Central memory CD8-positive, alpha-beta T cell (primary cell): ENCODE measurements around the gene NUP210L.

Source experiments
- ATAC-seq: fragments of 150-1000 bp; cut with Tn5 transposase; replicated peaks from 2 replicates; pipeline ENCODE4 v1.10.0; 2022; ENCODE audit warnings: mild to moderate bottlenecking, moderate FRiP score, moderate number of reproducible peaks; ENCODE audit not compliant: poor library complexity, severe bottlenecking; ENCODE audit errors: extremely low read depth
- DNase-seq, 2 donors: peaks; one replicate each; pipeline ENCODE4 v3.0.0; 2021; ENCODE audit warnings: low spot score in 2 of 2
- H3K27ac Mint-ChIP-seq: one replicate; pipeline ENCODE4 v1.8.0; 2022; ENCODE audit warnings: low read depth, mild to moderate bottlenecking, moderate library complexity, mixed read lengths
- H3K27me3 Mint-ChIP-seq: one replicate; pipeline ENCODE4 v1.8.0; 2022; ENCODE audit warnings: mixed read lengths
- H3K36me3 Mint-ChIP-seq: one replicate; pipeline ENCODE4 v1.8.0; 2022; ENCODE audit warnings: mild to moderate bottlenecking, moderate library complexity, mixed read lengths; ENCODE audit not compliant: insufficient read depth
- H3K4me1 Mint-ChIP-seq: one replicate; pipeline ENCODE4 v1.8.0; 2022; ENCODE audit warnings: mixed read lengths
- H3K4me3 Mint-ChIP-seq: one replicate; pipeline ENCODE4 v1.8.0; 2022; ENCODE audit warnings: mild to moderate bottlenecking, moderate library complexity, mixed read lengths
- H3K9me3 Mint-ChIP-seq: one replicate; pipeline ENCODE4 v1.8.0; 2022; ENCODE audit warnings: mixed read lengths

The NUP210L gene

DNA sequence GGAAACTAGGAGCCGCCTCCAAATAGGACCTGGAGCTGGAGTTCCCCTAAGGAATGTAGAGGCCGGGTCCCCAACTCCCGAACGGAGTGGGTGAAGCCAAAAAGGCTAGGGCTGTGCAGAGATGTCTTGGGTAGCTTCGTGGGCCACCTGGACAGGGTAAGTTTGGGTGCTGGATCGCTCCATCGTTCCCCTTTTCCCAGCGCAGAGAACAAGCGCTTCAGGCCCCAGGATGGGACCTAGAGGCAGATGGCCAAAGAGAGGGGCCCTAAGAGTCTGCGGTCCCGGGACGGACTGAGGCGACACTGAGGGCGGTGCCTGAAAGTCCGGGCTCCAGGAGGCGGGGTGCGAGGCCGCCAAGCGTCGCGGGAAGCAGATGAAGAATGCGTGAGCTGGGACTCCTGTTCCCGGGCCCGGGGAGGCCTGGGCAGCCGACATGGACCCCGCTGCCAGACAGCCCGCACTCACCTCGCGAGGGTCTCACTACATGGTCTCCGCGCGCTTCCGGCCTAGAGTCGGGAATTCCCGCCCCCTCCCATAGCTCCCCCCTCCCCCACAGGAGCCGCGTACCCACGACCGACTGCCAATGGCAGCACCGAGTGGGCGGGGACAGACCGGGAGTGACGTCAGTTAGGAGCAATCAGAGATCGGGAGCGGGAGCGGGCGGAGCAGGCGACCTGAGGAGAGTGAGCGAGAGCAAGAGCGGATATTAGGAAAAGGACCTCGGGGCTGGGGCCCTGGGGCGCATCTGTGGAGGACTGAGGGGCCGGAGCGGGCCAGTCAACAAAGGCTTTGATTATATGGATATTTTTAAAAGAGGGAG, 191.6 kb downstream of the NUP210L start, which contains the start of gene SLC39A1:
Gene SLC39A1 (minus strand): TSS at position 508 of the 820 bp plus-strand sequence. CDS start 822 bp downstream, outside the sequence.
- Mint-ChIP-seq H3K27me3 (no peaks in the 10 kb centered on the region), H3K9me3 (no peaks in the 10 kb centered on the region), H3K36me3 (peaks cover 13% of the 10 kb centered on the region), H3K4me3 (peak within 1 kb of the TSS; percentile 85), H3K4me1 (peaks cover 63% of the 10 kb centered on the region), H3K27ac (peak within 1 kb of the TSS; percentile 93)
- DNase-seq (peak; percentile 83 to 87), ATAC-seq (peak; percentile 29)

DNA sequence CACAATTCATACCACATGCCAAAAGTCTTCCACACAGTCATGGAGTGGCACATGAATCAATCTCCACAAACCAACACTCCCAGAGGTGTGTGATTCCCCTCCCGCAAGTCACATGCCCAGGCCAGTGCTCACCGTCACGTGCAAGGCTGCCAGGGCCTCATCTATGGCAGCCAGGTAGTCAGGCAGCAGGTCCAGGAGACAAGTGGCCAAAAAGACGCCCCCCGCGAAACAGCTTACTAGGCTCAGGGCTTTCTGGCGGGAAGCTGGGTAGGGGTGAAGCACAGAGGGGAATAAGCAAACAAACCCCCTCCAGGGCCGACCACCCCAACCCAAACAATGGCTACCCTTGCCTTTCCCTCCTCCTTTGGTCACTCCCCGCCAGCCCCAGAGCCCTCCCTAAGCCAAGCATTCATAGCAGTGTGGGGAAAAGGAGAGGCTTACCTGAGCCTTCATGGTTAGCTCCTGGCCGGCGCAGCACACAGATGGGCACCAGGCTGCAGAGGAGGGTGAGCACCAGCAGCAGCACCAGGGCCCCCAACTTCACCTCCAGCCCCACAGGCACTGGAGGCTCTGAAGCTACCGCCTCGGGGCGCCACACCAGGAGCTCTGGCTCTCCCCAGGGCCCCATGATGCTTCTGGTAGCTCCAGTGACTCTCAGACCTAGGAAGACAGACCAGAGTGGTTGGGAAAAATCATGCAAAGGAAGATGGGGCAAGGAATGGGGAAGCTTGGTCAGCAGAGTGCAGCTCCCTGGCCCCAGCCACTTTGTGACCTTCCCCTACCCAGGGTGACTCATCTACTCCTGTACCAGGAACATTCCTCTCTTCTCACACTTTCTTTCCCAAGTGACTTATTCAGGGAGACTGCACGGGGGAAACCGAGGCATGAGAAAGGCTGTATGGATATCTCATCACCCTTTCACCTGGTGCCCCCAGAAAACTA, 192.5 kb downstream of the NUP210L start:
- no peaks in the 10 kb centered on the region for H3K9me3 Mint-ChIP-seq
- no peak for ATAC-seq
- peak overlapping the region; percentile 93 for H3K27ac Mint-ChIP-seq
- H3K4me1 Mint-ChIP-seq: peaks cover 61% of the 10 kb centered on the region
- H3K36me3 Mint-ChIP-seq: peaks cover 9% of the 10 kb centered on the region
- DNase-seq: no peak
- H3K4me3 Mint-ChIP-seq: peak overlapping the region; percentile 85
- H3K27me3 Mint-ChIP-seq: no peaks in the 10 kb centered on the region

DNA sequence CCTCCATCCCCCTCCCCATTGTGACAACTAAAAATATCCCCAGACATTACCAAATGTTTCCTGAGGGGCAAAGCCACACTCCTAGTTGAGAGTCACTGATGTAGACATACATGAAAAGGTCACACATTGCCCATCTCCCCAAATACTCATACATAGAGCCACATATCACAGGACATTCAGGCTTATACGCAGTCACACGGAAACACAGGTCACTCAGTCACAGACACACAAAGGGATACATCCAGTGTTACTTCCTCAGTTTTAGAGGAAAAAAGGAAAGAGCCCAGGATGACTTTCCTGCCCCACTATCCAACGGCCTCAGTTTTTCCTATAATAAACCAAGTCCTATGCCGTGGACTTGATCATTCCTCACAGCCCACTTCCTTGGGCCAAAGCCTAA, 193.5 kb downstream of the NUP210L start:
- ATAC-seq (no peak), DNase-seq (no peak)
- H3K27ac Mint-ChIP-seq: no peak overlapping the region
- H3K36me3 Mint-ChIP-seq: peaks cover 8% of the 10 kb centered on the region
- H3K27me3 Mint-ChIP-seq: no peaks in the 10 kb centered on the region
- peak overlapping the region; percentile 6 for H3K4me3 Mint-ChIP-seq
- H3K4me1 Mint-ChIP-seq: peaks cover 62% of the 10 kb centered on the region
- no peaks in the 10 kb centered on the region for H3K9me3 Mint-ChIP-seq

DNA sequence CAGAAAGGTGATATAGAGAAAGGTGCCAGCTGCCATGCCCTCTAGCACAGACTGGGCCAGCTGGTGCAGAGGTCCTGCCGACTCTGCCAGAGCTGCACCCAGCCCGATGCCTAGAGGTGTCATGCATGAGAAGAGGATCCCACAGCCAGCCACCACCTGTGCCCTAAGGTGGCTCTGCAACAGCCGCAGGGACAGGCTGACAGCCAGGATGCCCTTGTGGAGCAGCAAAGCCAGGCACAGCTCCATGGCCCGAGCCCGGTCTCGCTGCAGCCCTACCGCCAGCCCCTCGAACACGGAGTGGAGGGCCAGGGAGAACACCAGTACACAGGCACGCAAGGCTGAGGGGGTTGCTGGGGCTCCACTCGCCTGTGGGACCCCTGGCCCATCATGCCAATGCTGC, 194.7 kb downstream of the NUP210L start:
- H3K27ac Mint-ChIP-seq: no peak overlapping the region
- H3K4me3 Mint-ChIP-seq: no peak overlapping the region
- peaks cover 8% of the 10 kb centered on the region for H3K36me3 Mint-ChIP-seq
- H3K4me1 Mint-ChIP-seq: peaks cover 61% of the 10 kb centered on the region
- ATAC-seq (no peak), DNase-seq (no peak)
- no peaks in the 10 kb centered on the region for H3K27me3 Mint-ChIP-seq
- no peaks in the 10 kb centered on the region for H3K9me3 Mint-ChIP-seq

DNA sequence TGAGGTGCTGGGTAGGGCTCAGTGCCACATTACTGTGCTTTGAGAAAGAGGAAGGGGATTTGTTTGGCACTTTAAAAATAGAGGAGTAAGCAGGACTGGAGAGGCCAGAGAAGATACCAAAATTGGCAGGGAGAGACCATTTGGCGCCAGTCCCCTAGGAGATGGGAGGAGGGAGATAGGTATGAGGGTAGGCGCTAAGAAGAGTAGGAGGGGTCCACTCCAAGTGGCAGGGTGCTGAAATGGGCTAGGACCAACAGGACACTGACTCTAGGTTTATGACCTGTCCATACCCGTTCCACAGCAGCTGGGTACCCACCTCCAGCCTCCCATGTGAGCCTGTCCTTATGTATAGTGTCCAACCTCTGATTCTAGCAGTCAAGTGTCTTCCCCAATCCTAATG, 195.4 kb downstream of the NUP210L start:
- Mint-ChIP-seq H3K4me3 (peak overlapping the region; percentile 94), H3K9me3 (no peaks in the 10 kb centered on the region), H3K27ac (no peak overlapping the region), H3K27me3 (no peaks in the 10 kb centered on the region), H3K36me3 (peaks cover 9% of the 10 kb centered on the region), H3K4me1 (peaks cover 62% of the 10 kb centered on the region)
- DNase-seq (no peak), ATAC-seq (no peak)

DNA sequence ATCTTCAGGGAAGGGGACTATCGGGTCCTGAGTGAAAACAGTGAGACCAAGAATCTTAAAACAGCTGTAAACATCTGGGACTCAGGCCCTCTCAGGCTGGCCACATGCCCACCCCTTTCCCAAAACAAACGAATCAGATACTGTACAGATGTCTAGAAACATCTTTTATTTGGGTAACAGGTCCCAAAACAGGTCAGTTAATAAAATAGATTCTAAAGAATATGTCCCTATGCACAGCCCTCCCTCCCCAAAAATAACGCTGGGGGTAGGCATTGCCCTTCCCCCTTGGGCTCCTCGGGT, 196.0 kb downstream of the NUP210L start:
- ATAC-seq: no peak
- no peaks in the 10 kb centered on the region for H3K9me3 Mint-ChIP-seq
- H3K36me3 Mint-ChIP-seq: peaks cover 13% of the 10 kb centered on the region
- peak overlapping the region; percentile 78 for H3K27ac Mint-ChIP-seq
- H3K4me3 Mint-ChIP-seq: peak overlapping the region; percentile 94
- H3K4me1 Mint-ChIP-seq: peaks cover 63% of the 10 kb centered on the region
- no peak for DNase-seq
- H3K27me3 Mint-ChIP-seq: no peaks in the 10 kb centered on the region

DNA sequence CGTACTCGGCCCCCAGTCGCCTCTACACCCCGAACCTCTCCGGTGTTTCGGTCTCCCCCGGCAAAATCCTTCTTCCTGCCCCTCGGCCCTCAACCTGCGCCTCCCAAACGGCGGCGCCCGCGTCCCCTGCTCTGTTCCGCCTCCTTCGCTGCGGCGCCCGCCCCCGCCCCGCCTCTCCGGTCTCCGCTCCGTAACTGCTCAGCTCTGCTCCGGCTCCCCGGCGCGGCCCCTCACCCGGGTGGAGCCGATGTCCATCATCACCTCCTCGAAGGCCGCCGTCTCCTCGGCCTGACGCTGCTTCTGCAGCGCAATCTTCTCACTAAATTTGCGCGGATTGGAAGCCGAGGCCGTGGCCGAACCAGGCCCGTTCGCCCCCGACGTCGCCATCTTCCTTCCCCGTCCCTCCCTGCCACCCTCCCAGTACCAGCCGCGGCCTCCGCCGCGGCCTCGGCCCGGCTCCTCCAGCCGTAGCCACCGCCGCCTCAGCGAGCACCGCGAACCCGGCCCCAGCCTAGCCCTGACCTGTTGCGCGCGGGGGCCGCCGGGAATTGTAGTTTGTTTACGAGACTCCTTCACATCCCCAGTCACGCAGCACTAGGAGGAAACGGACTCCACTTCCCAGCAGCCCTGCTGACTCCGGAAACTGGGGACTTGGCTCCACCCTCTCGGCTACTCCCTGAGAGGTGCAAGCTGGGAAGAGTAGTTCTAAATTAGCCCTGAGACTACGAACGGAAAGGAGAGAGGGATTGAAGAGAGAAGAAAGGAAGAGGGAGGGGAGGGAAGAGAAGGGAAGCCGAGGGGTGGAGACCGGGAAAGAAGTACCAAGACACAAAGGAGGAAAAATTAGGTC, 196.5 kb downstream of the NUP210L start, which contains the start of gene CRTC2:
Gene CRTC2 (minus strand): TSS at position 502 of the 850 bp plus-strand sequence. CDS start 115 bp downstream, at position 387.
- Mint-ChIP-seq H3K27me3 (no peaks in the 10 kb centered on the region), H3K4me3 (peak within 1 kb of the TSS; percentile 94), H3K4me1 (peaks cover 63% of the 10 kb centered on the region), H3K36me3 (peaks cover 15% of the 10 kb centered on the region), H3K9me3 (no peaks in the 10 kb centered on the region), H3K27ac (peak within 1 kb of the TSS; percentile 78)
- ATAC-seq (peak; percentile 94), DNase-seq (peak; percentile 91 to 95)

DNA sequence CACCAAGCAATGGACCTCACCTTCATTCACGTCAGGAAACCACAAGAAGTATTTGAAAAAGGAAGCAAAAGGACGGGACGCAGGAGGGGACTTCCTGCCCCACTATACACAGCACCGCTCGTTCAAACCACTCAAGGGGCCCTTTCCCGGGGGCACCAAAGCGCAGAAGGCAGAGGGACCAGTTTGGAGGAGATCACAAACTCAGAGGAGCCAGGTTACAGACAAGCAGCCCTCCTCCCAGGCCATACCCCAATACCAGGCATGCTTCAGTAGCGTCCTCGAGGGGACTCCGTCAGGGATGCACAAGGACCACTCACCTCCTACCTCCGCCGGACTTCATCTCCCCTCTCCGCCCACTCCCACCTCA, 197.1 kb downstream of the NUP210L start:
- peaks cover 17% of the 10 kb centered on the region for H3K36me3 Mint-ChIP-seq
- H3K27ac Mint-ChIP-seq: peak overlapping the region; percentile 78
- peak overlapping the region; percentile 94 for H3K4me3 Mint-ChIP-seq
- H3K9me3 Mint-ChIP-seq: no peaks in the 10 kb centered on the region
- ATAC-seq (peak; percentile 24), DNase-seq (no peak)
- peaks cover 61% of the 10 kb centered on the region for H3K4me1 Mint-ChIP-seq
- H3K27me3 Mint-ChIP-seq: no peaks in the 10 kb centered on the region

DNA sequence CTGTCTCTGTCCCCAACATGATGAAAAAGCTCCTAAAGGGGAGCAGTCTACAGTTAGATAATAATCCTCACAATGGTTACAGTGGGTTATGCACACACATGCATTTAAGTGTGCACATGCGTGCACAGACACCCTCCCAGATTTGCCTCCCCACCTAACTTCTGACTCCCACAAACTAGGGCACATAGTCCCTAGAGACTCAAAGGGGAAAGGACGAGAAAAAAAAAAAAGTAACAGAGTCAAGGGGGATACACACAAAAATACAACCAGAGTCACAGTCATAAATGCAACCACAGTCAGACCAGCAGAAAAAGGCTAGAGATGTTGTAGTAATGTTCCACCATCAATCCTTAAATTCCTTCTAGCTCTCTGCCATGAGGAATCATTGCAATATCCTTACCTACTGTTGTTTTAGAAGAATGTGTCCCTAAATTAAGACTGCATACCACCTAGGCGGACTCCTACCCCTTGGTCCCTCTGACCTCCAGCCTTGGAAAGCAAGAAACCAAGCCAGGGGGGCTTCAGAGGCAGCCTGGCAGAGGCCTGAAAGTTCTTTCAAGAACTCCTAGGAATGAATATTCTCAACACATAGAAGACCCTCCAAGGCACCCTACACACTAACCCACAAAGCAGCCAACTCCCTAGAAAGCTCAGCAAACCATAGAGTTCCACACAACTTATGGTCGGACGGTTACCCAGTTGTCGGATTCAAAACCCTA, 197.7 kb downstream of the NUP210L start:
- ATAC-seq (no peak), DNase-seq (no peak)
- H3K36me3 Mint-ChIP-seq: peaks cover 22% of the 10 kb centered on the region
- peak overlapping the region; percentile 94 for H3K4me3 Mint-ChIP-seq
- peaks cover 56% of the 10 kb centered on the region for H3K4me1 Mint-ChIP-seq
- H3K27me3 Mint-ChIP-seq: no peaks in the 10 kb centered on the region
- no peaks in the 10 kb centered on the region for H3K9me3 Mint-ChIP-seq
- H3K27ac Mint-ChIP-seq: peak overlapping the region; percentile 78

DNA sequence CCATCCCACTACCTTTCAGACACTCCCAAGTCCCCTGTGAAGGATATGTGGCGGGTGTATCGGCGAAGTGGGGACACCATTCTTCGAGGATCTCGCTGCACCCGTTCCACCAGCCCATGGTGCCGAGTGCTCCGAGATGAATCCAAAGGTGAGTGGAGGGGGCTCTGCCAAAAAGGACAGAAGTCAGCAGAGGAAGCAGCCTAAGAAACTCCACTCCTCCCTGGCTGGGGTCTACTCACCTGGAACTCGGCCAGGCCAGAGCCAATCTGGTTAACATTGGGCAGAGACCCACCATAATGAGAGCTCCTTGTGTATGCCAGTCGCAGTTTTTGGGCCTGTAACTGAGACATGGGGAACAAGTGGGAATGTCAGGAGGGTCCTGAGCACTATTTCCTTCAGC, 200.0 kb downstream of the NUP210L start:
- no peak for ATAC-seq
- peaks cover 59% of the 10 kb centered on the region for H3K4me1 Mint-ChIP-seq
- no peak for DNase-seq
- peak overlapping the region; percentile 83 for H3K27ac Mint-ChIP-seq
- H3K36me3 Mint-ChIP-seq: peaks cover 36% of the 10 kb centered on the region
- H3K4me3 Mint-ChIP-seq: no peak overlapping the region
- no peaks in the 10 kb centered on the region for H3K27me3 Mint-ChIP-seq
- no peaks in the 10 kb centered on the region for H3K9me3 Mint-ChIP-seq

DNA sequence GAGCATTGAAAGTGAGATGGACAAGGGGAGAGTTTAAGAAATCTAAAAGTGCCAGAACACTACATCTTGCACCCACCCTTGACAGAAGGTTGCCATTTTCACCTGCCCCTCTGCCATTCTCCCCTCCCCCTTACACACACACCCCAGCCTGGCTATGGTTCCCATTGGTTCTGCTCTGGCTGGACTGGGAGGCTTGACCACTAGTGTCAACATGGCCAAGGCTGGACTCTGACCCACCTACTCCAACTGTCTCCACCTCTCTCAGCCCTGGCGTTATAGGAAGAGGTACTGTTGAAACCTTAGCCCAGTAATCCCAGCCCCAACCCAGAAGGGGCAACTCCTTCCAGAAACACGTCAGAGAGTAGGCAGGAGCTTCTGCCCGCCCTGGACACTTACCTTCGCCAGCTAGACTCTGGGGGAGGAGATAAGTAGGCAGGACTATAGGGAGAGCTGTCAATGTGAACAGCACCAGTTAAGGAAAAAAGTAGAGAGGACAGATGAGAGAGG, 201.0 kb downstream of the NUP210L start:
- peaks cover 39% of the 10 kb centered on the region for H3K36me3 Mint-ChIP-seq

More for the DNA sequence above, 201.0 kb downstream of the NUP210L start:
- Mint-ChIP-seq H3K27ac (peak overlapping the region; percentile 83), H3K4me3 (peak overlapping the region; percentile 6), H3K27me3 (no peaks in the 10 kb centered on the region), H3K9me3 (no peaks in the 10 kb centered on the region), H3K4me1 (peaks cover 58% of the 10 kb centered on the region)
- no peak for DNase-seq
- no peak for ATAC-seq
